GM15510 (cell line): Measurements from ENCODE around the gene OR5B17.

Experiments used
- POLR2A ChIP-seq: IDR thresholded peaks from 3 replicates; pipeline ENCODE4 v1.6.1; 2011; ENCODE audit warnings: borderline replicate concordance; ENCODE audit not compliant: insufficient read length; ENCODE audit errors: extremely low read depth

The OR5B17 gene

DNA sequence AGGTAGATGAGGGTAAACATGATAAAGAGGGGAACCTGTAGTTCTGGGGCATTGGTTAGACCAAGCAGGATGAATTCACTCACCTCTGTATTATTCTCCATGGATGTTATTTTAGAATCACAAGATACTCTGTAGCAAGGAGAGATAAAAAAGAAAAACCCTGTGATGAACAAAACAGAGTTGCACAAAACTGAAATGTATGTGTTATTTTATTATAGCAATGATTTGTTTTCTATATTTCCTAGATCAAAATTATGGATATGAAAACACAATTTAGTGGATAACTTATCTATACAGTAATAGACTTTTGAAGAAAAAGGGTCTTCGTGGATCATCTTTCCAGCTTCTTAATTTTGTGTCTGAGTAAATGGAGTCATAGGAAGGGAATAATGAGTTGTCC is at the start of gene OR5B17:
Gene OR5B17, minus strand, starts transcription at position 101 of the 400 bp plus-strand sequence. Its CDS starts 0 bp downstream, at position 101.
- no peak for TF ChIP-seq POLR2A

DNA sequence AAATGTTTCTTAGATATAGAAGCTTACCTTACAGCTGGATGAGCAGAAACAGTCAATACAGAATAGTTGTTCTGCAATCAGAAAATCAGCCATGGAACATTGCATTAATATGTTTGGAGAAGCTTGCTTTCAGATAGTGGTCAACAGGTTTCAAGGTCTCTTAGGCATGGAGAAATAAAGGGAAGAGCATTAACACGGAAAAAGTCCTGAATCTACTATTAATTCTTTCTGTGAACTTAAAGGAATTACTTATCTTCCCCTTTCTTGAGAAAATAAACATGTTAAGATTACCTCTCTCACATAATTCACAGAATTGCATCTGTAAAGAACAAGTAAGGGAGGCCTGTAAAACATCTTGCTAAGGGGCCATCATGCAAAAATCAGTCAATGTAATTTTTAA is 47.9 kb upstream of the OR5B17 start, which contains the start of gene OR5B3:
Gene OR5B3, minus strand, starts transcription at position 101 of the 400 bp plus-strand sequence. CDS start 3,465 bp downstream, outside the sequence.
- no peak for TF ChIP-seq POLR2A

DNA sequence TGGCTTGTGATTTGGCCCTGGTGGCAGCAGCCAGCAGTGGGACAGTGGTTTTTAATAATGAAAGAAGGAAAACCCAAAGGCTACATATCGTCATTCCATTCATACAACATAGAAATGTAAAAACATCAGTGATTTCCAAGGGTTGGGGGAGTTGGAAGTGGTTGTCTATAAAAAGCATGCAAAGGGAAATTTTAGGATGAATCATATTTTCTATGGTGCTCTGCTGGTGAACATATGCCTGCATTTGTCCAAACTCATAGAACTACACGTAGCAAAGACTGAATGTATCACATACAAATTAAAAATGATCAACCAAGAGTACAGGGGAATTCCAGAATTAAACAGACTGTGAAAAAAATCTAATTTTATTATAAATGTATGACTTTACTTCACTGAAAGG is 36.7 kb upstream of the OR5B17 start:
- TF ChIP-seq POLR2A = no peak

DNA sequence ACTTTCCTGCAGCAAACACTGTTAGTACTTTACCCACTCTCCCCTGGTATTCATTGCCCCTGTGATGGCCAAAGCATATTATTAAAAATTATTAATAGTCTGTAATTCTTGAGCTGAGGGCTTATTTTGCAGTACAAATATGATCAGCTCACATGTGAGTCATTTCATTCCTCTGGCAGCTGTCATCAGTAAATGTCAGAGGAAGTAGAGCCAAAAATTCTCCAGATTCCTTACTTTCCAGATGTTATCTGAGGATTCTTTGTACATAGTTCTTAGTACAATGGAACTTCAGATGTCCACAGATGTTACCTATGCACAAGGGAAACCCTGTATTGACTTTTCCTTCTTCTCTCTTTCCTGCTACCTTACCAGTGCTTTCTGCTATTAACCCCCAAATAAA is 35.3 kb upstream of the OR5B17 start:
- TF ChIP-seq POLR2A = no peak

DNA sequence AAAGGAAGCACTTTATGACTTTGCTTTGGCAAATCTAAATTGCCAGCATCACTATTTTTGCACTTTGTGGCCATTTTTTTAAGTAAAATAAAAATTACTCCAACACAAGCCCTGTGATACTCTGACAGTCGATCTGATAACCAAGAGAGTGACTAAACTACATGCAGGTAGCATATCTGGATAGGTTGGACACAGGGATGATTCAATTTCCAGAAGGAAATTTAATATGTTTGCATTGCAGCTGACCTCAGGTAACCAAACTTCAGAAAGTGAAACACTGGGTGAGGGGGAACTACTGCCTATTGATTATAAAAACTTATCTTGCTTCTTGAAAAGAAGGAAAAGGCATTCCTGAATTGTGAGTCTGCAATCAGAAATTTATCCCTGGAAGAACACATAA is 33.9 kb upstream of the OR5B17 start:
- TF ChIP-seq POLR2A = no peak

DNA sequence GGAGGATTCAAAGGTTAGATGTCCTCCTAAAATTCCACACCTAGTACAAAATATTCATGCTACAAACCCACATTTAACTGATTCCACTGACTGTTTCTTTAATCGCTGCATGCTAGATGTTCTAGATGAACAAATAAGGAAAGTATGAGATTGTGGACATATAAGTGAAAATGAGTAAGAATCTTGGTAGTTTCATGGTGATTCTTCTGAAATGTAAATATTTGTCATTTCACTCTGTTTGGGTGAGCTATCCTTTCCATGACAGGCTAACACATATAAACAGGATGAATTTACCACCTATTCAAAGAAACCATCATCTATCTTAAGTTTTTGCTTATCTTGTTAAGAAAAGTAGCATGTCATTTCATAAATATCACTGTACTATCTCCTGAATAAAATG is 33.0 kb upstream of the OR5B17 start:
- no peak for TF ChIP-seq POLR2A

DNA sequence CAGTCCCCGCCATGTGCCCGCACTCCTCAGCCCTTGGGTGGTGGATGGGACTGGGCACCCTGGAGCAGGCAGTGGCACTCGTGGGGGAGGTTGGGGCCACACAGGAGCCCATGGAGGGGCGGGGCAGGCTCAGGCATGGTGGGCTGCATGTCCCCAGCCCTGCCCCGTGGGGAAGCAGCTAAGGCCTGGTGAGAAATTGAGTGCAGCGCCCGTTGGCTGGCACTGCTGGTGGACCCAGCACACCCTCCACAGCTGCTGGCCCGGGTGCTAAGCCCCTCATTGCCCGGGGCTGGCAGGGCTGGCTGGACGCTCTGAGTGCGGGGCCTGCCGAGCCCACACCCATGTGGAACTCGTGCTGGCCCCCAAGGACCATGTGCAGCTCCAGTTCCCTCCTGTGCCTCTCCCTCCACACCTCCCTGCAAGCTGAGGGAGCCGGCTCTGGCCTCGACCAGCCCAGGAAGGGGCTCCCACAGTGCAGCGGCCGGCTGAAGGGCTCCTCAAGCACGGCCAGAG is 31.7 kb upstream of the OR5B17 start:
- TF ChIP-seq POLR2A = no peak

DNA sequence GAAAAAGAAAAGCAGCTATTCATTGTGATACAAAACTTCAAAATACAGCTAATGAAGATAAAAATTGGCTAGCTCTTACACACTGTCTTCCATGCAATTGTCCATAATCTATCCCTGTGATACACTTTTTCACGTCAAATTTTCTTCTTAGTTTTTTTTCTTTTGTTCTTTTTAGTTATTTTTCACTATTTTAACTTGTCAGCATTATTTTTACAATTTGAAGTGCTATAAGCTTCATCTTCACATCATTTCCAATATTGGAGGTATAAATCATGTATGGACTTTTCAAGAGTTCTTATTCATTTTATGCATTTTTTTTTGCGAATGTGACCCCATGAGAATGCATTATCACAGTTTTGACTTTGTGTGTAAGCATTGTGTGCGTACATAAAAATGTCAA is 4.1 kb downstream of the OR5B17 start:
- no peak for TF ChIP-seq POLR2A

DNA sequence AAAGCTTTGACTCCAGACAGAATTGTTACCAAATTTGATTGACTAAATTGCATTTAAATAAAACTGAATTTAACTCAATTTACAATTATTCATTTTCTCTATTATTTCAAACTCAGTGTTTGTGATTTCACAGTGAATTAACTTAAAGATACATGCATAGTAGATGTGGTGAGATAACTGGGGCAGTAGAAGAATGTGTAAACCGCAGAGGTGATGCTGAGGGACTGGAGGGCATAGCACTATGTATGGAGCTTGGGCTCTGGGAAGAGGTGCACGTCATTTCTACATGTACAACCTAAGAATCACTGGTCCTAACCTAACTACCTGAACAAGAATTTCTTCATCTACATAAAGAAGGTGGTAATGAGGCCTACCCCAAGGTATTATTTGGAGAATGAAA is 13.7 kb downstream of the OR5B17 start:
- no peak for TF ChIP-seq POLR2A

DNA sequence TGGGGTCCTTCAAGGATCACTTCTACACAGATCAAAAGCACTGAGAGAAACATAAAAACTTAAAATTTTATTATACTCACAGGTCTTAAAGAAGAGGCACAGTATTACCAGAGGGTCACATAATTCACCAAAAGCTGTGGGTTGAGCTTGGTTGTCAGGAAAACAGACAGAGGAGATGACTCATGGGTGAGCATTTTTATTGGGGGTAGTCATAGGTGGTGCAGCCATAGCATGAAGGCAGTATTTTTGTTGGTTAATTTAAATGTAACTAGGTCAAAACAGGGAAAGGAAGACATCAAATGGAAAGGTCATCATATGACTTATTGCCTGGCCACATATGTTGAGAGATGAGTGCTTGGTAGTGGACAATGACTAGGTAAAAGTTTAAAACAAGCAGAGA is 24.2 kb downstream of the OR5B17 start:
- TF ChIP-seq POLR2A = no peak

DNA sequence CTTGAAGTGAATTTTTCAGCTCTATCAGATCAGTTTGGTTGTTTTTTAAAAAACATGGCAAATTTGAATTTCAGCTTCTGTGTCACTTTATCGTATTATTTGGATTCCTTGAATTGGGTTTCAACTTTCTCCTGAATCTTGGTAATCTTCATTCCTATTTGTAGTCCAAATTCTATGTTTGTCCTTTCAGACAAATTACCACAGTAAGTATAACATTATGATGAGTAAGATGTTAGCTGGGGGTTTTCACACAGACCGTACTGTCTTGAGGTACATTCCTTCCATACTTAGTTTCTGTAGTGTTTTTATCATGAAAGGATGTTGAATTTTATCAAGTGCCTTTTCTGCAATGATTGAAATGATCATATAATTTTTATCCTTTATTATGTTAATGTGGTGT is 28.0 kb downstream of the OR5B17 start:
- no peak for TF ChIP-seq POLR2A

DNA sequence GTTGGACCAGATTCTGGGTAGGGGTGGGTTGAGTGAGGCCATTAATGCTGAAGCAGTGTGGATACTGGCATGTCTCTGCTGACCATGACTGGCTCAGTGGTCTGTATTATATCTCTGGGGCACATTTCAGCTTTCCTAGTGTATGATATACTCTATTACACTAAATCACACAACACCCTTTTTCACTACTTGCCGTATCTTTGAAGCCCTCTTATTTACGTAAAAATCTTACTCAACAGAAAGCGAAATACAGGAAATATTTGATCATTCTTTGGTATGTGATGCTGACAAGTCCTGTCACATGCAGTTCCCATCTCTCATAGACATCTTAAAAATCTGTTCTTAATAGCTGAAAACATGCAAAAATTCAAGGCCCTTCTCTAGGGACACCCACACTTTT is 40.3 kb downstream of the OR5B17 start:
- no peak for TF ChIP-seq POLR2A

DNA sequence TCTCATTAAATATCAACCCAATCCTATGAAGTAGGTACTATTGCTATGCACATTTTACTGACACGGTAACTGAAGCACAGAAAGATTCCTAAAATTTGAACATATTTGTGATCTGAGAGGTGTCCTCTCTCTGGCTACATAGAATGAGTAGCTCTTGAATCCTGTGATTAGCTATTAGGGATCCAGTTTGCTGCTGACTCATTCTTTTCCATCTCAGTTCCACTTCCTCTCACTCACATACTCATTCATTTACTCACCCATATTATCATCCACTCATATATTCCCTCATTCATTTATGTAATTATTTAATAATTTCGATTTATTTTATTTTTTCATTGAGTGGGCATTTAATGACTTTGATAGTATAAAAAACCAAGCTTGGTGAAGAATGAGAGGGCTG is 42.7 kb downstream of the OR5B17 start:
- TF ChIP-seq POLR2A = no peak
